GM21619 (cell line): Measurements from ENCODE around the gene CGN.

Experiments used
- ATAC-seq: cut with Tn5 transposase; IDR thresholded peaks from one replicate; pipeline ENCODE4 v1.9.1; 2021; ENCODE audit not compliant: unreplicated experiment

CGN gene

DNA sequence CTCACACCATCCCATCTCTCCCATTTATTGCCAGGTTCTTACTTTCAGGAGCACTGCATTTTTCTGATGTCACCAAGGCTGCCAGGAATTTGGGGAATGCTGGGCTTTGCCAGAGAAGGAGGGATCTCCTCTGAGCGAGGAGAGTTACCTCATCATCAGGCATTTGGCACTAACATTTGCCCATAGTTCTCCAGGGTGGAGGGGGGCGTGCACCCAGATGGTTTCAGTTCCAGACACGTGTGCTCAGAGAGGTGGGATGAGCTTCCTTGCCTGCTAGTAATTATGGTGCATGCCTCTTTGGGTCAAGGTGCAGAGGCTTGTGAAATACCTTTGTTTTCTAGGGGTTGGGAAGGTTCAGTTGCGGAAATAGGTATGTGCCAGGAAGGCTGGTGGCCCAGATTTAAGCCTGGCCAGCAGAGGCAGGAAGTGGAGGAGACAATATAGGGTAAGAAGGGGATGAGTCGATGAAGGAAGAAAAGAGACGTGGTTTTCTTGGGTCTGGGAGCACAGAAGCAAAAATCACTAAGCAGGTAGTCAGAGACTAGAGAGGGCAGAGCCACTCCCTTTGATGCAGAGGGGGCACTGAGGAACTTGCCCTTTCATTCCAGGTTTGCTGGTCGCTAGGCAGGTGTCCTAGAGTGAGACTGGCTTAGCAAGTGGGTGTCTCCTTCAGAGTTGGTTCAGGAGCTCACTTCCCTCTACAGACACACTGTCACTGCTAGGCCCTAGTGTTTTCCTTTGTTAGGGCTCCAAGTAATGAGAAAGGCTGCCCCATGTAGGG, 36.1 kb downstream of the CGN start:
- no peak for ATAC-seq

DNA sequence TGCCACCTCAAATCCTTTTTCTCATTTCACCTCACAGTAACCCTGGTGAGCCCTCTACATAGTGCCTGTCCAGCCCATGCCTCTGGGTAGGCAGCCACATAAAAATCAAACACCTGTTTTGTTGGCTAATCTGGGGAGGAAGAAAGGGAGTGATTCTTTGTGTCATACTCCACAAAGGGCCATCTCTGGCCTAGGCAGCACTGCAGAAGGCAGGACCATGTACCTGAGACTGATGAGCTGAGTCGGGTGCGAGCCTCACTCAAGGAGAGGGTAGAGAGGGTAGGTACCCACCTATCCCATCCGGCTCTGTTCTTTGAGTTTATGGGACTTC, 36.7 kb downstream of the CGN start:
- ATAC-seq, result no peak

DNA sequence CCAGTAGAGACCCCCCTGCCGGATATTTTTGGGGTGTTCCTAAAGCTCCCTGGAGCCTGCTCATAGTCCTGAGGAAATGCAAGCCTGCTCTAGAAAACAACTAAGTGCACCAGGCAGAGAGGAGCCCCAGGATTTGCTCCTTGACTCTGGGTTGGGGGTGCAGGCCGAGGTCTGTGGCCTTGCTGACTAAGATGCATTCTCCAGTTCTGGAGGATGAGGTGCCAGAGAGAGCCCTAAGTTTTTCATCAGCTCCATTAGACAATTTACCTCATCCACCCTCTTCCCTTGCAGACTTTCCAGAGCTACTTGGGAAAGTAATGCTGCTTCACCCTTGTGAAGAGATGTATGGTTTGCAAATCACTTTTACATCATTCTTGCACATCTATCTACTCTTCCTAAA, 38.0 kb downstream of the CGN start:
- no peak for ATAC-seq

DNA sequence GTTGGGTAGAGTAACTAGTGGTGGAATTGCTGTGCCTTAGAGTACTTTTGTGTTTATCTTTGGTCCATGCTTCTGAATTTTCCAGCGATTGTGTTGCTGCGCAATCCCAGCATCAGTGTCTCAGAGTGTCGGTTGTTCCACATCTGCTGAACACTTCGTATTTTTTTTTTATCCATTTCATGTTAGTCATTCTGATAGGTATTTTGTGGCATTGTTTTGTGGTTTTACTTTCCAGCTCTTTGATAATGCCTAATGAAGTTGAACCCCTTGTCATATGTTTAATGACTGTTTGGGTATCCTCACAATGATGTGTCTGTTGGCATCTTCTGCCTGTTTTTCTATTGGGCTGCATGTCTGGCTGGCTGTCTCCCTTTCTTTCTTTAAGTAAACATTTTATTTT, 42.5 kb downstream of the CGN start:
- no peak for ATAC-seq

DNA sequence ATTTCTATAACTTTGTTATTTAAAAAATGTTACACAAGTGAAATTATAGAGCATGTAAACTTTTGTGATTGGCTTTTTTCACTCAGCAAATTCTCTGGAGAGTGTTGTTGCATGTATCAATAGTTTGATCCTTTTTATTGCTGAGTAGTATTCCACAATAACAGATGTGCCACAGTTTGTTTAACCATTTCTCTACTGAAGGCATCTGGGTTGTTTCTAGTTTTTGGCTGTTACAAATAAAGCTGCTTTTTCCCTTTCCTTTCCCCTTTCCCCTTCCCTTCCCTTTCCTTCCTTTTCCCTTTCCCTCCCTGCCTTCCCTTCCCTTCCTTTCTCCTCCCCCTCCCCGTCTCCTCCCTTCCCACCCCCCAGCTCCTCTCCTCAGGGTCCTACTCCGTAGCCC, 44.9 kb downstream of the CGN start:
- no peak for ATAC-seq

DNA sequence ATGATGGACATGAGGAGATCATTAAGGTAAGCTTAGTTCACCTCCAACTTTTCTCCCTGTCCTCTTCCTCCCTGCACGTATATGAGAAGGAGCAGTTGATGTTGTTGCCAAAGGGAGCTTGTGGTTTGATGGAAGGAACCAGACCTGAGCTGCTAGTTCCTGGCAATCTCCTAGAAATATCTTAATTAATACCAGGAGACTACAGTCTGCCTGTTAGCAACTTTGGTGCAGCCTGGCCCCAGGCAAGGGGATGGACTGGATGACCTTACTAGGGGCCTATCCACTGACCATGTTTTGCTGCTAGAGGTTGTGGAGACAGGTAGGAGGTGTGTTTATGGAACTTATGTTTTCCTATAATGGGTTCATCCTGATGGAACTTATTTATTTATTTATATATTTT, 51.5 kb downstream of the CGN start:
- ATAC-seq, result no peak

DNA sequence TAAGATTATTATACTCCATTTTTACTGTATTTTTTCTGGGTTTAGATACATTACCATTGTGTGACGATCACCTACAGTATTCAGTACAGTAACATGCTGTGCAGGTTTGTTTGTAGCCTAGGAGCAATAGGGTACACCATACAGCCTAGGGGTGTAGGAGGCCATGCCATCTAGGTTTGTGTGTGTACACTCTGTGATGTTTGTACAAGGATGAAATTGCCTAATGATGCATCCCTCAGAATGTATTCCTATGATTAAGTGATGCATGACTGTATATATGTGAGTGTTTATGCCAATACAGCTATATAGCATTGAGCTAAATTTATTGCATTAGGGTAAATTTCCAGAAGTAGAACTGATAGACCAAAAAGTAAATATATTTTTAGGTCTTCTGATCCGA, 52.2 kb downstream of the CGN start:
- no peak for ATAC-seq

DNA sequence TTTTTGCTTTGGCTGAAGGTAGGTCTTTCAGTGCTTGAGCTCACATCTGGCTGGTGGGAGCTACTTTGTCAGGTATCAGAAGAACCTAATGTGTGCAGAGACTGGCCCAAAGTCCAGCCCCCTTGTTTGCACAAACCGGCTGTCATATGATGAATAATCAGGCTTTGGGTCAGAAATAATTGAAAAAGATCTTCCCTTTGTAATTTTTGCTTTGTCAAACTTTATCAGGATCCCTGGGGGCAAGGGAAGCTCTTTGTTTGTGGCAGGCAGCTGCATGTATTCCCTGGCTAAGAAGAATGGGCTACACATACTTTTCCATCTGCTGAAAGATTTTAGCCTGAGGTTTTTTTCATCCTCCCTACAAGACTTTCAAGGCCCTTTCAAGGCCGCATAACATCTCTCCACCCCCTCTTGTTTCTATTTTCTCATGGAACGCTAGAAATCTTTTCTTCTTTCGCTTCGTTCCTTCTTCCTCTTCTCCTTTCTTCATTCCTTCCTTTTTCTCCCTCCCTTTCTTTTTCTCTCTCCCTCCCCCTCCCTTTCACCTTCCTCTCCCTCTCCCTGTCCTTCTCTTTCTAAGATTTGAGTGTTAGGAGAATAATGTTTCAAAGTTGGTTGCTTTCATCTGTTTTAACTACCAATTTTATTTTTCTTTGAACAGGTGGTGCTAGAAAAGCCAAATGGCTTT, 54.5 kb downstream of the CGN start:
- no peak for ATAC-seq

DNA sequence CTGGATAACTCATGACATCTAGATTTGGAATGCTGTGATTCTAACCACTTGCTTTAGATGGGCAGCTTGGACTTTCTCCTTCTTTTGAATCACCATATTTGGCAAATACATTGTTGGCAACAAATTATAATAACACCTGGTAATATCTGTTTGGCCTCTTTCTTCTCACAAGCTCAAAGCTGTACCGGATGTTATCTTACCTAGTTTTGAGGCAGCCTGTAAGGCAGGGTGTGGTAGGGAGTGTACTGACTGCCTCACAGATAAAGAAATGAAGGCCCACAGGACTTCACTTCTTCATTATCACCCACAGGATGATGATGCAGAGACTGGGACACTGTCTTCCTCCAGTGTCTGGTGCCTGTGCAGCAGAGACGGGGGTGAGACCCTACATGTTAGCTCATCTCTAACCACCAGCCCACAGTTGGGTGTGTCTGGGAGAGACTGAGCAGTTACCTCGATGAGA, 57.5 kb downstream of the CGN start:
- ATAC-seq, result no peak

DNA sequence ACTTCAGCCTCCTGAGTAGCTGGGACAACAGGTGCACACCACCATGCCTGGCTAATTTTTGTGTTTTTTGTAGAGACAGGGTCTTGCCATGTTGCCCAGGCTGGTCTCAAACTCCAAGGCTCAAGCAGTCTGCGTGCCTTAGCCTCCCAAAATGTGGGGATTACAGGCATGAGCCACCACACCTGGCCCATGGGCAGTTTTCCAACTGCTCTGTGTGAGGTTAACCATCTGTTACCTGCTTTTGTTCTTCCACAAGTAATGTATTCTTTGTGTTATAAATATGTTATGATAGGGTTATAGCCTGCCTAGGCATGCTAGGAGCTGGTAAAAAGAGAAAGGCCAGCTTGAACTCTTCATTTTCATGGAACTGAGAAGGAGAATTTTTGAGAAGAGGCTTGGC, 59.6 kb downstream of the CGN start:
- no peak for ATAC-seq

DNA sequence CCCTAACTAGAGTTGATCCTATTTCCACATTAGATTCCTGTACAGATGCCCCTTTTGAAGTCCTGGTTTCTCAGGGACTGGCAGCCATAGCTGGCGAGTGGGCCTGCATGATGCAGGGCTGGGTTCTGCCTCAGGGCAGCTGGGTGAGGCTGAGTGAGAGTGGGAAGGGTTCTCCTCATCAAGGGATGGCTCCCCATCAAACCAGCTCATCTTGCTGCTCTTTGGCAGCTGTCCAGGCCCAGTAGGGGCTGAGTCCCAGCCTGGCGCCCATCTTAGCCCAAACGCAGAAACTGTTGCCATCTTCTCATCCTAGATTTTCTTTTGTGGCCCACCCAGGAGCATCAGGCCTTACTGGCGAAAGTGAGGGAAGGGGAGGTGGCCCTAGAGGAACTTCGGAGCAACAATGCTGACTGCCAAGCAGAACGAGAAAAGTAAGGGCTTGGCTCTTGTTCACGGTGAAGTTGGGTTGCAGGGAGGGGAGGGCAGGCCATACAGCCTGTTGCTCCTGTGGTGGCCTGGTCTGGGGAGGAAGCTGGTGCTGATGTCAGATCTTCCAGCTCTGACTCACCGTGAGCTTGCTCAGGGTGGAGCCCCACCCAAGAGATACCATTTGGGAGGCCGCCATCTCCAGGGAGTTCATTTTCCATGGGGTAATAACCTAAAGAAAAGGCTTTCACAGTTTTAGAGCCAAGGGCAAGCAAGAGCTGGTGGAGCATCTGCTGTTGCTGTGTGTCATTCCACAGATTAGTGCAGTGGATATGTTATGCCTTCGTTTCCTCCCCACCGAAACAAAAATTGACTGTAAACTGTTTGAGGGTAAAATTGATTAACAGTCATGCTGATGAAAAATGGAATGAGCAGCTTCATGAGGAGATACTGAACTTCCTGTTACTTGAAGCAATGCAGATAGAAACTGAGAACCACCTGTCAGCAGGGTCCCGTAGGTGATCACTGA, 63.7 kb downstream of the CGN start:
- ATAC-seq, result no peak

DNA sequence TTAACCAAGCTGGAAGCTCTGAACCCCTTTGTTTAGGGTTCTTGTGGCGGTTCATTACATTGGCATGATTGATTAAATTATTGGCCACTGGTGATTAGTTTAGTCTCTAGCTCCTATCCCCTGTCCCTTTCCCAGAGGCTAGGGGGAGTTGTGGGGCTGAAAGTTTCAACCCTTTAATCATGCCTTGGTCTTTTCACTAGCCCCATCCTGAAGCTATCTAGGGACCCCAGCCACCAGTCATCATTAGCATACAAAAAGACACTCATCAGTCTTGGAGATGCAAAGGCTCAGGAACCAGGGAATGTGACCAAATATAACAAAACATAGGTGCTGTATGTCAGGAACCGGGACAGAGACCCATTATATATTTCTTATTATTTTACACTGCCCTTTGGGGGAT, 66.0 kb downstream of the CGN start:
- ATAC-seq, result no peak

DNA sequence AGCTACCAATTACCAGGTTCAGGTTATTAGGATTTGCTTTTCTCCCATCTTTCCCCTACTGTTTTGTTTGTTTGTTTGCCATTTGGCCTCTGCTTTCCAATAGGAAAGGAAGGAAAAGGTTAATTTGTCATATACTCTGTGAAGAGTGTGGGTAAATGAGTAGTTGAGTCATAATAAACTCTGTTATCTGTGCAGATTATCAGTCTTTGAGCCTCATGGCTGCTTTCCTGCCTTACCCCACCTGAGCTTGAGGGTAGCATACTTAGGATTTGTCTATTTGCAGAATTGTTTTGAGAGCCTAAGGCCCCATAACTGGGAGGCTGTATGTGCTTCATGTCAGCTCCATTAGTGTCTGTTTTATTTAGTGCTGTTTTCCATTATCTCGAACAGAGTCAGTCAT, 67.8 kb downstream of the CGN start:
- no peak for ATAC-seq

DNA sequence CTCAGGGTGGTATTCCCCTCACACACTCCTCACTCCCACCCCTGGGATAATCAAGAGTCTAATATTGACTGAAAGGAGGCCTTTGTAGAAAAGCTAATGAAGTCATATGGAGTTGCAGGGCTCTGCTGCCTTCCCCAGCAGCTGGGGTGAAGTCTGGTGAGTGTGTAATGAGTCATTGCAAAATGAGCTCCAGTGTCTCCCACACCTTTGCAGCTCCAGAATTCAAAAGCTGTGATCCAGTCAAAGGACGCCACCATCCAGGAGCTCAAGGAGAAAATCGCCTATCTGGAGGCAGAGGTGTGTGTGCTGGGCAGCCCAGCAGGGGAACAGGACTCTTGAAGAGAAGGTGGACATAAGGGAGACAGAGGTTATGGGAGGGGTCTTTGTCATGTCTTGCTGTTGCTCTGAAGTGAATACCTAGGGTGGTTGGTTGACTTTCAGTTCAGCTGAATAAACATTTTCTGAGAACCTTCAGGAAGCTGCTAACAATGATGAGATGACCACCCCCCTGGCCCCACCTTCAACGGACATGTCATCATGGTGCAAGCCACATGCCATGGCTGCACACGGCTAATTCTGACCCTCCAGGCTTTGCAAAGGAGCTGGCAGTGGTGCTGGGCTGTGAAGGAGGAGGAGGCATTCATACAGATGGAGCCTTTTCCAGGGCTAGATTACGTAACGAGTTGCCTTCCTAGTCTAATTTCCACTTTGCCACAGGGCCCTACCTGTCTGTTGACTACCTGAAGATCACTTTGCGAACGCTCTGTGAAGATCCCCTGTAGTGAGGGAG, 68.4 kb downstream of the CGN start:
- no peak for ATAC-seq

DNA sequence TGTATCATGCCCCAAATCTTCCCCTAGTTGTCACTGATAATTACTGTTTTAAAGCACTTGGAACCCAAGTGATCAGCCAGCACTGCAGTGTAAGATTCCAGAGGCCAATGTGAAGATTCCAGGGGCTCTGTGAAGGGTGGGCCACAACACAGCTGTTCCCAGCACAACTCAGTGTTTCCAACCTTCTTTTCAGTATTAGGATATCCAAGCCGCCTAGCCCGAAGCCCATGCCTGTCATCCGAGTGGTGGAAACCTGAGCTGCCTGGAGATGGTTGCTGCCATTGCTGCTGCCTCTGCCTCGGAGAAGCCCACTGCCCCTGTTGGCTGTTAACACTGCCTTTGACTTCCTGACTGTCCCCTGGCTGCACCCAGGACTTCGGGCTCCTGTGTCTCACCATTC, 70.3 kb downstream of the CGN start:
- ATAC-seq, result no peak

DNA sequence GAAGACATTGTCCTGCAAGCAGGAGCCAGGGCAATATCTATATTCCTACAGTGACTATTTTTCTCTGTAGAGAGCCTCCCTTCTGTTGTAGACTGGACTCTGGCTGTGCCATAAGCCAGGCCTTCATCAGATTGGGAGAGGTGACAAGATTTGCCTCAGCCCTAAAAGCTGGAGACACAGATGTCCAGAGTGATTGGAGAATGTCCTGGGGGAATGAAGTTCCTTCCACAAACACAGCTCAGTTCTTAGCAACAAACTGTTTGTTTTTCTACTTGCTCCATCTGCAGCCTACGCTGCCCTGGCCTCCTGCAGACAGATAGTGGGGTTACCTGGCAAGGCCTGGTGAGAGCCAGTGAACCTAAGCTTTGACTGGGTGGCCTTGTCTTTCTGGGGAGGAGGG, 70.7 kb downstream of the CGN start:
- ATAC-seq, result no peak

DNA sequence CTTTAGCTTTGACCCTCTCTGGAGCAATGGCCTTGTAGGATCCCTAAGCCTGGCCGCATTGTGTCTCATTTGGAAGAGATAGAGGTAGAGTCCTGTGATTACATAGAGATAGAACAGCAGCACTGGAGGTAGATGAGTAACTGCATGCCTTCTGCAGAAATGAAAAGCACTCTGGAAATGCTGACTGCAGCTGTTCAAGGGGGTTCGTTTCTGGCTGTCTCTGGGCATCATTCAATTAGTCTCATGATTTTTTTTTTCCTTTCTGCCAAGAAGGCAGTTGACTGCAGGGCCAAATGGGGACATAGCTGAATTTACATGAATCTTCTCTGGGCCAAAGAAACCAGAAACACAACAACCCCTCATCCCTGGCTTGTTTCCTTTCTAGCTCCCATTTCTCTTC, 72.6 kb downstream of the CGN start:
- ATAC-seq, result no peak

DNA sequence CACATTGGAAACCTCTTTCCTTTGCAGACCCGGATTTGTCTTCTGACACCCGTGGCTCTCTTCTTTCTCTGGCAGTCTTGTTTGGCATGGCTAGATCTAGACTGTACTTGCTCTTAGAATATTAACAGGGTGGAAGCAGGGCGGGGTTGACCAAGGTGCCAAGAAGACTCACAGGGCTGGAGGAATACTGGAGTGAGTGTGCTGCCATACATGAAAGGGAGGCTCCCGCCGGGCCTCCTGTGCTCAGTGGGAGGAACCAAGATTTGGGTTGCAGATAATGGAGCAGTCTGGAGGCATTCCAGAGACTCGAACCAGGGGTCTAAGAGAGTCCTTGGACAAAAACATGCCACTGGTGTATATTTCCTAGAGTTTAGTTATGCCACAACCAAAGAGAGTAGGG, 73.1 kb downstream of the CGN start:
- no peak for ATAC-seq

DNA sequence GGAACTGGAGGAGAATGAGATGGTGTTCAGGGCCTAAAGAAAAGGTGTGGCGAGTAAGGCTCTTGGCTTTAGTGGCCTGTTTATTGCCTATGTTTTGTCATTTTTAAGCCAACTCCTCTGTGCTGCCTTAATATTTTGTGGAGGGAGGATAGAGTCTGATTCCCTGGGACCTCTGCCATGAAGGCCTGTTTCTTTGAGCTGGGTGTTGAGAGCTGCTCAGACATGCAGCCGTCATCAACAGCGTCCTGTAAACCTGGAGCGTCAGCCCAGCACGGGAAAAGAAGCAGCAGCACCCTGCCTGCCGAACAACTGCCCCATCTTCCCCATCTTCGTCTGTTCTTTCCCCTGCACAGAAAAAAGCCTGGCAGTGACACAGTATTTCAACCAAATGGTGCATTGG, 73.6 kb downstream of the CGN start:
- ATAC-seq, result no peak

DNA sequence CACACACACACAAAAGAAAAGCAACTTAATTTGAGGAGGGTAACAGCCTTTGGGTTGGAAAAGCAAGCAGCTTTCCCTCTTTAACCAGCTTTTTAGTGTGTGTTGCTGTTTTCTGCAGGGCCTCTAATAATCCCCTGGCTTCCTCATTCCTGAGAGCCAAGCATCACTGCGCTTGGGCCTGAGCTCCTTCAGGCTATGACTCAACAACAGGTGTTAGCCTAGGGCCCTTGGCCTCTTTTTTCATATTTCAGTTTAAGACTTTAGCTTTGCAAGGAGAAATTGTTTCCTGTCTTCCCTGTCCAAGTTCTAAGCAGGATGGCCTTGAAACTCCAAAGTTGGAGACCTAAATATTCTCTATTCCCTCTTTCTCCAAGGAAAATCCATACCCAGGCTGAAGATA, 74.4 kb downstream of the CGN start:
- ATAC-seq, result no peak
